Measurements from ENCODE around the gene ADAP2. TPM values are rescaled to one million over a fixed set of nuclear protein-coding genes. Genes with fewer than 3 reads are reported as not detected.

ADAP2 gene
- total and polyA plus RNA-seq, 2 donors (not counting 1 experiment from before 2014, with no cell fraction given) = 3.8 to 4.3 TPM

GRCh38 chr17:30995347-30995746 is 73.6 kb downstream of the ADAP2 start:
- Histone ChIP-seq H3K9me3 (ENCODE audit: control insufficient read depth, insufficient read depth, low read depth, low read length) (no peaks in the 10 kb centered on the region), H3K4me2 (ENCODE audit: extremely low read depth, insufficient read depth, low read length) (no peak overlapping the region)
- no peak for DNase-seq (ENCODE audit: low read depth in 2 of 2)

GRCh38 chr17:30996486-30996885 is 74.7 kb downstream of the ADAP2 start:
- no peak overlapping the region for H3K27ac ChIP-seq (ENCODE audit: insufficient read depth, low read length)
- no peaks in the 10 kb centered on the region for H3K9me3 ChIP-seq (ENCODE audit: control insufficient read depth, insufficient read depth, low read depth, low read length)
- DNase-seq (ENCODE audit: low read depth in 2 of 2) = no peak
- no peaks in the 10 kb centered on the region for H3K79me2 ChIP-seq (ENCODE audit: control insufficient read depth, insufficient read depth, low read length)
- no peaks in the 10 kb centered on the region for H4K20me1 ChIP-seq (ENCODE audit: control insufficient read depth, extremely low read depth, insufficient read depth, low read length)
- H3K36me3 ChIP-seq (ENCODE audit: control insufficient read depth, insufficient read depth, low read length) = peaks cover 8% of the 10 kb centered on the region
- no peak overlapping the region for H3K9ac ChIP-seq (ENCODE audit: insufficient read depth, low read length)
- no peak overlapping the region for H3K4me2 ChIP-seq (ENCODE audit: extremely low read depth, insufficient read depth, low read length)
- H3K27me3 ChIP-seq (ENCODE audit: control insufficient read depth, insufficient read depth, low read length) = no peaks in the 10 kb centered on the region
- no peaks in the 10 kb centered on the region for H3K4me1 ChIP-seq (ENCODE audit: control insufficient read depth, extremely low read depth, insufficient read depth, low read length)
- no peak for TF ChIP-seq CTCF (conservative IDR thresholded peaks at IDR 0.05 in 1 of 2, IDR thresholded peaks at IDR 0.05 in 1 of 2; ENCODE audit: low read depth in 1 of 2, low read length in 2 of 2)
- TF ChIP-seq EZH2 (IDR thresholded peaks at IDR 0.05; ENCODE audit: low read length, missing control alignments) = no peak
- no peak overlapping the region for H3K4me3 ChIP-seq (replicated peaks in 1 of 4; ENCODE audit: control extremely low read depth in 1 of 4, insufficient read depth in 1 of 4, low read depth in 3 of 4, low read length in 4 of 4)
- no peak overlapping the region for H2AFZ ChIP-seq (ENCODE audit: low read length)

More at GRCh38 chr17:30995347-30995746, 73.6 kb downstream of the ADAP2 start:
- Histone ChIP-seq H3K4me1 (ENCODE audit: control insufficient read depth, extremely low read depth, insufficient read depth, low read length) (no peaks in the 10 kb centered on the region), H3K36me3 (ENCODE audit: control insufficient read depth, insufficient read depth, low read length) (peaks cover 8% of the 10 kb centered on the region), H3K9ac (ENCODE audit: insufficient read depth, low read length) (no peak overlapping the region), H4K20me1 (ENCODE audit: control insufficient read depth, extremely low read depth, insufficient read depth, low read length) (no peaks in the 10 kb centered on the region), H2AFZ (ENCODE audit: low read length) (no peak overlapping the region), H3K27ac (ENCODE audit: insufficient read depth, low read length) (no peak overlapping the region), H3K4me3 (replicated peaks in 1 of 4; ENCODE audit: control extremely low read depth in 1 of 4, insufficient read depth in 1 of 4, low read depth in 3 of 4, low read length in 4 of 4) (no peak overlapping the region), H3K79me2 (ENCODE audit: control insufficient read depth, insufficient read depth, low read length) (no peaks in the 10 kb centered on the region), H3K27me3 (ENCODE audit: control insufficient read depth, insufficient read depth, low read length) (no peaks in the 10 kb centered on the region)
- TF ChIP-seq EZH2 (IDR thresholded peaks at IDR 0.05; ENCODE audit: low read length, missing control alignments) (no peak), CTCF (conservative IDR thresholded peaks at IDR 0.05 in 1 of 2, IDR thresholded peaks at IDR 0.05 in 1 of 2; ENCODE audit: low read depth in 1 of 2, low read length in 2 of 2) (no peak)

GRCh38 chr17:30997270-30997669 is 75.5 kb downstream of the ADAP2 start:
- Histone ChIP-seq H3K27me3 (ENCODE audit: control insufficient read depth, insufficient read depth, low read length) (no peaks in the 10 kb centered on the region), H3K79me2 (ENCODE audit: control insufficient read depth, insufficient read depth, low read length) (no peaks in the 10 kb centered on the region), H3K9ac (ENCODE audit: insufficient read depth, low read length) (no peak overlapping the region), H4K20me1 (ENCODE audit: control insufficient read depth, extremely low read depth, insufficient read depth, low read length) (no peaks in the 10 kb centered on the region), H3K4me3 (replicated peaks in 1 of 4; ENCODE audit: control extremely low read depth in 1 of 4, insufficient read depth in 1 of 4, low read depth in 3 of 4, low read length in 4 of 4) (no peak overlapping the region), H3K4me2 (ENCODE audit: extremely low read depth, insufficient read depth, low read length) (no peak overlapping the region), H3K9me3 (ENCODE audit: control insufficient read depth, insufficient read depth, low read depth, low read length) (no peaks in the 10 kb centered on the region), H2AFZ (ENCODE audit: low read length) (no peak overlapping the region), H3K36me3 (ENCODE audit: control insufficient read depth, insufficient read depth, low read length) (peaks cover 8% of the 10 kb centered on the region), H3K4me1 (ENCODE audit: control insufficient read depth, extremely low read depth, insufficient read depth, low read length) (no peaks in the 10 kb centered on the region), H3K27ac (ENCODE audit: insufficient read depth, low read length) (no peak overlapping the region)
- TF ChIP-seq CTCF (conservative IDR thresholded peaks at IDR 0.05 in 1 of 2, IDR thresholded peaks at IDR 0.05 in 1 of 2; ENCODE audit: low read depth in 1 of 2, low read length in 2 of 2) = no peak
- TF ChIP-seq EZH2 (IDR thresholded peaks at IDR 0.05; ENCODE audit: low read length, missing control alignments) = no peak
- no peak for DNase-seq (ENCODE audit: low read depth in 2 of 2)
